ENCODE measurements around the gene DPH7.
"Not testable (repeated sequence)": the region's sequence is repeated elsewhere in the genome, so short reads cannot be mapped to it uniquely, and the experiment has no call there.

The DPH7 gene

DNA sequence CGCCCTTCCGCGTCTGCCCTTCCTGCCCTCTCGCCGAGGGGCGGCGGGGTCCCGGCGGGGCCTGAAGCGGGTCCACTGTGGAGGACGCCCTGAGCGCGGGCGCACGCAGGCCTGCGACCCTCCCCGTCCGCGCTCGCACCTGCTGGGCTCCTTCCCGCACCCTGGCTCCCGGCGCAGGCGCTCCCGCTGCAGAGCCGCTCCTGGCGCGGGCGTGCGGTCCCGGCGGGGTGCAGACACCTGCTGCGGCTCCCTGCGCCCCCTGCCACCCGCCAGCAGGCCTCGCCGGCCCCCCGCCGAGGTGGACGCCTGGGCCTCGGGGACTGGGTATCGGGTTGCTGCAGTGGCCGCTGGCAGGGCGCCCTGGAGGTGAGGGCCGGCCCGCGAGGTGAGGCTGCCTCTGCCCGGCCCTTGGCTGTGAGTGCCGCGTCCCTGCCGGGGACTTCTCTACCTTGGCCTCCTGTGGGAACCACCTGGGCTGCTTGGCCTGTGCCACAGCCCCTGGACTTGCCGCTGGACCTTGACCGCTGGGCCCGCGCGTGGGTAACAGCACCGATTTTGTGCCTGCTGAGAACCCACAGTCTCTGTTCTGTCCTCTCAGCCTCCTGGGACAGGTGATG, 27.4 kb upstream of the DPH7 start:
- no peak for DNase-seq (ENCODE audit: low read depth, low spot score)

DNA sequence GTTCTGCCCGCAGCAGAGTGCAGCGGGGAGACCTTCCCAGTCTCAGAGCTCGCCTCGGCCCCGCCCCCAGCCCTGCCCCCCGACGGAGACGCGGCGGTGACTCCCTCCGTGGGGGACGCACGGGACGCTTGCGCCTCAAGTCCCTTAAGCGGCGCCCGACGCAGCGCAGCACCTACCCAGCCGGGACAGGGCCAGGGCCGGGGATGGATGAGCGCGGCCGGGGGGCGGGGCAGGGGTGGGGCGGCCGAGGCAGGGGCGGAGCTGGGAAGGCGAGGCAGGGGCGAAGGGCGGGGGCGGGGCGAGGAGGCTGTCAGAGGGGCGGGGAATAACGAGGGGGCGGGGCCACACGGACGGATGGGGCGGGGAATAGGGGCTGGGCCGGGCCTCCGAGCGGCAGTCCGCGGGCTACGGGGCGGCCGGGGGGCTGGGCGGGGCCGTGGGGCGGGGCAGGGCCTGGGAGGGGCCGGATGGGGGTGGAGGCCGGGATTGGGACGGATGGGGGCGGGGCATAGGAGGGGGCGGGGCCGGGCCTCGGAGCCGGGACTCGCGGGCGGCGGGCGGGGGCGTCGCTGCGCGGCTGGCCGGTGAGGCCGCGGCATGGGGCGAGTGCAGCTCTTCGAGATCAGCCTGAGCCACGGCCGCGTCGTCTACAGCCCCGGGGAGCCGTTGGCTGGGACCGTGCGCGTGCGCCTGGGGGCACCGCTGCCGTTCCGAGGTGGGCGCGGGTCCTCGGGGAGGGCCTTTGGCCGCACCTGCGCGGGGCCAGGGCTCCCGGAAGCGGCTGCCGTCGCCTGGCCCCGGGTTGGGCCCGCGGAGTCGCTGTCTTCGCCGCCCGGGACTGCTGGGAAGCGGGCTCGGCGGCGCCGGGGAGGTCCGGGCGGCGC, 26.6 kb upstream of the DPH7 start, which contains the start of gene ARRDC1:
ARRDC1 (plus strand) TSS at position 566 of the 884 bp plus-strand sequence; CDS start at position 598, 32 bp downstream.
- DNase-seq (ENCODE audit: low read depth, low spot score), result no peak

DNA sequence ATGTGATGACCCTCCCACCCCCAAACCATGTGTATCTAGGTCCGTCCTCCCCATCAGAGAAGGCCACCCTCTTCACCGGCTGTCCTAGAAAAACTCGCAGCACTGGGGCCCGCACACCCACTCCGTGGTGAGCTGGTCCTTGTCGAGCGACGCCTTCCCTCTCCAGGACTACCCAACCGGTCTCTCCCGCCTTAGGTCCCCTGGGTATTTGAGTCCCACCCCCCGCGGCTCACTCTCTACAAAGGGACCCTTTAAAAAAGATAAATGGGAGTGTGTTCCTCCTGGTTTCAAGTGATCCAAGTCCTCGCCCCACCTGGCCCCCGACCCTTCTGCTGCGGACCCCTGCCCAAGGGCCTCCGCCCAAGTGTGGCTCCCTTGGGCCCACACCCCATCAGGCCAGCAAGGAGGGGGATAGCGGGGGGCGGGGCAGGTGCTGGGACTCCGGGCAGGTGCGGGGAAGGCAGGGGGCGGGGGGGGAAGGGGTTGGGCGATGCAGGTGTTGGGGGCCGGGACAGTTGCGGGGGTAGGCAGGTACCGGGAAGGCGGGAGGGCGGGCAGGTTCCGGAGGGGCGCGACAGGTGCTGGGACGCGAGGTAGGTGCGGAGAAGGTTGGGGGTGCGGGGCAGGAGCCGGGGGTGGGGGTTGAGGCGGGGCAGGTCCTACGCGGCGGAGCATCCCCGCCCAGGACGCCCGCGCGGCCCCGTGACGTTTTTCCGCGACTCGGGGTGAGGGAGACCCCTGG, 25.8 kb upstream of the DPH7 start:
- DNase-seq (ENCODE audit: low read depth, low spot score), result no peak

DNA sequence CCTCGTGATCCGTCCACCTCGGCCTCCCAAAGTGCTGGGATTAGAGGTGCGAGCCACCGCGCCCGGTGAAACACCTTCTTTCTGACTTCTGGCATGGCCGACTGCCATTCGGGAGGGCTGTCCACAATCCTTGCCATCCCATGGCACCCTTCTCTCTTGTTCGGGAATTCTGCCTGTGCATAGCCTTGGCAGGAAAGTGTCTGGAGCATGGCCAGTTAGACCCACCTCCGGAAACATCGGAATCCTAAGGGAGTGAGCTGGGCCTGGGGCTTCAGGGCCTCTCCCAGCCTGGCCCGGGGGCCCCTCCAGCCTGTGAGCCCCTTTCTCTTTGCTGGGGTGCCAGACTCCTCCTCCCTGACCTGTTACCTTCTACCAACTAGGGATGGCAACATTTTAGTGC, 25.2 kb upstream of the DPH7 start:
- DNase-seq (ENCODE audit: low read depth, low spot score), result no peak

DNA sequence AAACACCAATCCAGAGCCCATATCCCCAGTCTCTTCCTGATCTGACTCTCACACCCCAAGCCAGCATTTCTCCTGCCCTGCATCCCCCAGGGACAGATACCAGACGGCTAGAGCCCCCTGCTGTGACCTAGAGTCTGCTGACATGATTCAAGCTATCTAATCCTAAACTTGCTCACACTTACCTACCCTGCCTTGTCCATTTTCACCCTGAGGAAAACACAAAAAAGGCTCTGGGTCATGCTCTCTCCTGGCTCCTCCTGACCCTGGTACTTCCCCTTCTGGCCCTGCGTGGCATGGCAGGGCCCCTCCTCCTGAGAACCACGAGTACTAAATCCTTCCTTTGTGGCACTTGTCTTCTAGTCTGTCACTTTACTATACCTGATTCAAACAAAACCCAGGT, 23.9 kb upstream of the DPH7 start:
- DNase-seq (ENCODE audit: low read depth, low spot score), result no peak

DNA sequence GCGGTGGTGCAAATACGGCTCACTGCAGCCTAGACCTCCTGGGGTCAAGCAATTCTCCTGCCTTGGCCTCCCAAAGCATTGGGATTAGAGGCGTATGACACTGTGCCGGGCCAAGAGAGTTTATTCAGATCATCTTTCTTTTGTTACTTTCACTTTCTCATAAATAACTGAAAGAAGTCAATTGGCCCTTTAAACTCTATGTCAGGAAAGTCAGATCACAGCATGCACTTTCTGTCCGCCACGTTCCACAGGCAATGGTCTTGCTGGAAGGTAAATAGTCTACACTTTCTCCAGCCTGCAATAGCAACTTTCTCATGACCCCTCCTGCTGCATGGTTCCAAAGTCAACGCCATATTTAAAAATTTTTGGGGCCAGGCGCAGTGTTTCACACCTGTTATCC, 20.2 kb upstream of the DPH7 start:
- DNase-seq (ENCODE audit: low read depth, low spot score), result no peak

DNA sequence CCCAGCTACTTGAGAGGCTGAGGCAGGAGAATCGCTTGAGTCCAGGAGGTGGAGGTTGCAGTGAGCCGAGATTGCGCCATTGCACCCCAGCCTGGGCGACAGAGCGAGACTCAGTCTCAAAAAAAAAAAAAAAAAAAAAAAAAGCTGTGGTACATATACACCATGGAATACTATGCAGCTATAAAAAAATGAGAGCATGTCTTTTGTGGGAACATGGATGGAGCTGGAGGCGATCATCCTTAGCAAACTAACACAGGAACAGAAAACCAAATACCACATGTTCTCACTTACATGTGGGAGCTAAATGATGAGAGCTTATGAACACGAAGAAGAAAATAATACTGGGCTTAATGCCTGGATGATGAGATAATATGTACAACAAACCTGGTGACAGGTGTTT, 17.9 kb upstream of the DPH7 start:
- not testable (repeated sequence) for DNase-seq (ENCODE audit: low read depth, low spot score)

DNA sequence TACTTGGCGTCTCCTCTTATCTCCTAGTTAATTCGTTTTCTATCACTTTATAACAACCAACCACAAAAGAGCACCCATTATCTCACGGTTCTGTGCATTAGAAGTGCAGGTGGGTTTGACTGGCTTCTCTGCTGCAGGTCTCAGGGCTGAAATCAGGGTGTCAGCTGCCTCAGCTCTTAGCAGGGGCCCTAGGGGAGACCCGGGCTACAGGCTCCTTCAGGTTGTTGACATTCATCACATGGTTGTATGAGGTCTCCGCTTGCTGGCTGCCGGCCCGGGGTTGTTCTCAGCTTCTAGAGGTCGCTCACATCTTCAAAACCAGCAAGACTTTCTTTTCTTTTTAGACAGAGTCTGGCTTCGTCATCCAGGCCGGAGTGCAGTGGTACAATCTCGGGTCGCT, 14.5 kb upstream of the DPH7 start:
- DNase-seq (ENCODE audit: low read depth, low spot score), result no peak

DNA sequence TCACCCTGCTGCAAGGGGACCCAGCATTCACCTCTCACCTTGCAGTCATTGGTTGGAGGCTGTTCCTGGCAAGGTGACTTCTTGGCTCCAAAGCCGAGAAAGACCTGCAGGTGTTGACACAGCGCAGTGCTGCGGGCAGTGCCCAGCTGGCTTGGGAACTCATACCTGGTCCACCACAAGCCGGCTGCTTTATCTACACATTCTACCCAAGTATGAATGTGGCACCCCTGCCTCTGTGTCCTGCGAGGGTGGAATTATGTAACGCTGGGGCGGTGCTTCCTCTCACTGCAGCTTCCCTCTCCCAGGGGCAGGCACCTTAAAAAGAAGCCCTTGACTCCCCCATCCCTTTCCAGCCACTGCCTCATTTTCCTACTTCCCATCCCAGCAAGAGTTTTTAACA, 14.0 kb upstream of the DPH7 start:
- no peak for DNase-seq (ENCODE audit: low read depth, low spot score)

DNA sequence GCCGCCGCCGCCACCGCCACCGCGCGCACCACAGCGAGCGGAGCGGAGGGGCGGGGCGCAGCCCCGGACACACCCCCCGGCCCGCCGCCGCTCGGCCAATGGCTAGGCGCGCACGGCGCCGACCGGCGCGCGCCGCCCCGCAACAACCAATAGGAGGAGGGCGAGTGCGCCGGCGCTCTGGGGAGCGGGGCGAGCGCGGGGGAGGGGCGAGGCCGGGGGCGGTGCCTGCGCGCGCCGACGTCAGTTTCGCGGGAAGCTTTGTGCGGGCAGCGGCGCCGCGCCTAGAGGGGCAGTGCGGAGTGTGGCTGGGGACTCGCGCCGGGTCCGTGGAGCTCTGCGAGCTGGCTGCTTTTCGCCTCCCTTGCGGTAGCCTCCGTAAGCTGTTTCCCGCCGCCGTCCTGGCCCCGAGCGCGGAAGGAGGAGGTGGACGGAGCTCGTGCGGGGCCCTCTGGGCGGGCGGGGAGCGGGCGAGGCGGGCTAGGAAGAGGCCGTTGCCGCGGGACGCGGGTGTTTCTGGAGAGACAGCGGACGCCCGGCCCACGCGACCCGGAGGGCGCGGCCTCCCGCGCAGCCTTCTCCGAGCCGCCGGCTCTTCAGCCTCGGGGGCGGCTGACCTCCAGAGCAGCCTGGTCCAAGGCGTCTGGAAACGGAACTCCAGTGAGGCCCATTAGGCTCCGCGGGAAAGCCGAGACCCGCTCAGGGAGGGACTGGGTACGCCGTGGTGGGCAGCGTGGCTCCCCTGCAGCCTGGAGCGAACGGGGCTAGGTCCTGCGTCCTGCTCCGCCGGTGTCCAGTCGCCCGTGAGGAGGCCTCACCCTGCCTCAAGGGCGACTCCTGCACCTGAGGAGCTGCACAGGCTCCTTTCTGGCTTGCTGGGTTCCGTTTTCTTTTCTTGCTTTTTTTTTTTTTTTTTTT, 12.0 kb upstream of the DPH7 start, which contains the start of gene ZMYND19:
ZMYND19 (minus strand) TSS at position 44 of the 915 bp plus-strand sequence. CDS start 249 bp downstream, outside the sequence.
- no peak for DNase-seq (ENCODE audit: low read depth, low spot score)

DNA sequence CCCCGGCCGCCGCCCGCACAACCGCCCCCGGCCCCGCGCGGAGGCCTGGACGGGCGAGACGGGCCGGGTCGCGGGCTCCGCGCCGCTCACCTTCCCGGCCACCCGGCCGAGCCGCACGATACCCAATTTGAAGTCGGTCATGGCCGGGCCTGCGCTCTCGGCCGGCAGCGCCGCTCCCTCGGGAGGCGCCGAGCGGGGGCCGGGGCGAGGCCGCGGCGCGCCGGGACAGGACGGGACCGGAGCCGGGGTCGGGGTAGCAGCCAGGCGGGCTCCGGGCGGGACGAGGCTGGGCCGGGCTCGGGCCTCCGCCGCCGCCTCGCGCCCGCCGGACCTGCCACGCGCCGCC, 11.4 kb upstream of the DPH7 start:
- no peak for DNase-seq (ENCODE audit: low read depth, low spot score)

DNA sequence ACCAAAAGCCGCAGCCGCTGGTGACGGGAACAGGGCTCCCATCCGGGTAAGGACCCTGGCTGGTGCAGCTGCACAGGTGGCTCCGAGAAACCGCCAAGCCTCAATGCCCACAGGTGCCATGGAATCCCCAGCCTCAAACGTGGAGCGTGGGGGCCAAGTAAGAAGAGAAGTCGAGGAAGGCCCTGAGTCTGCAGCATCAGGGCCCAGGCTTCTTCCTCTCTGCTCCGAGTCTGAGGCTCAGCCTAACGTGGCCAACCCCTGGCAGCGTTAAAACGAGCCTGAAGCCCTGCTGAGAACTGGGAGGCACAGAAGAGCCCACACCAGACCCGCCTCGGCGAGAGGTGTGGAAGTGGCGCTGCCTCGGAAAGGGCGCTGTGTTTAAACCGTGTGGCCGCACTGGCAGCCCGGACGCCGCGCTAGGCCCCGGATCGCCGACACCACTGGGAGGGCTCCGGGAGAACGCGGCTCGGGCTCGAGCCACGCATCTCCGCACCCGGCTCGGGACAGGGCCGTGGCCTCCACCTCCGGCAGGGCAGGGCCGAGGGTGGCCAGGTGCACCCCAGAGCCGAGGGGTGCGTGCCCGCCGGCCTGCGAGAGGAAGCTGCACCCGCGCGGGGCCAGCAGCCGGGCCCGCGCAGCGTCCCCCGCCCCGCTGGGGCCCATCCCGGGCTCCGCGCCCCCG, 10.9 kb upstream of the DPH7 start:
- DNase-seq (ENCODE audit: low read depth, low spot score), result no peak

DNA sequence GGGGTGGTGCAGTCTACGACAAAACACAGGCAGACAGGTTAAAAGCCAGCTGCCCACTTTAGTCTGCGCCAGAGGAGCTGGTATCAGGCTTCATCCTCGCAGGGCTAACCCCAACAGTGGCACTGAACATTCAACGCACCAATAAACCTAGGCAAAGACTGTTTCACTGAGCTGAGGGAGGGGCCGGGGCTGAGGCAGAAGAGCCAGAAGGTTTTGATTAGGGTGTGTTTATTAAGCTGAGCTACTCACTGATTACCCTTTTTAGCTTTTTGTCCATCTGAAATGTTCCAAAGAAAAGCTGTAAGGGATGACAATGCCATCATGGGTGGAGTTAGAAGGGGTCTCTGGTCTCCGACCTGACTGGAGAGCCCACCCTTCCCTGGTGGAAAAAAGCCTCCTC, 10.2 kb upstream of the DPH7 start:
- no peak for DNase-seq (ENCODE audit: low read depth, low spot score)

DNA sequence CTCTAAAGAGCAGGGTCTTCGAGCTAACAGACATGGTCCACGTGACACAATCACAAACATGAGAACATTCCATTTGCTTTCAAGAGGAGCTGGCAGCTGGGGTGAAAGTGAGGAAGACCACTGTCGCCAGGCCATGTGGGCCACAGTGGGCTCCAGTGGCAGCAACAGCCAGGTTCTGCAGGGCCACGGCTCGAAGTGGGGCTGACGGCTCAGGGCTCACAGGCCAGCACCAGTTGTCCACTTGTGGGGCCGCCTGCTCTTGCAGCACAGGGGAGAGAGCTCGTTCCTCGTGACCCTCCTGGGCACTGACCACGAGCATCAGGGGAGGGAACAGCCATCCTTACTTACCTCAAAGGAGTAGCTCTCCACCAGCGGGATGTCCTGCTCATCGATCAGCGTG, 9.6 kb upstream of the DPH7 start:
- no peak for DNase-seq (ENCODE audit: low read depth, low spot score)

DNA sequence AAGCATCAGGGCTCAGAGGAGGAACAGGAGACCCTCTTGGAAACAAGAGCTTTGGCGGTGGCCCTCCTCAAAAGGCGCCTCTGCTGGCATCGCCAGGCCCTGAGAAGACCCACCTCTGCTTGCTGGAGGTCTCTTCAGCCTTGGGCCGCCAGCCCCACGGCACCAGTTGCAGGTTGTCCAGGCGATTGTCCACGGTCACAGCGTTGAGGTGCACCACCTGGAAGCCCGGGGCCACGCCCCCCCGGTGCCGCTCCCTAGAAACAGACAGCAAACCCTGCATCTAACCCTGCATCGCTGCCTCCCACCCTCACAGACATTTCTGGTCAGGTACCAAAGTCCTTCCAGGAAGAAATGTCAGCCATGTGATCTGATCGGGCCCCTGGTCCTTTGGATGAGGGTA, 8.1 kb upstream of the DPH7 start:
- no peak for DNase-seq (ENCODE audit: low read depth, low spot score)

DNA sequence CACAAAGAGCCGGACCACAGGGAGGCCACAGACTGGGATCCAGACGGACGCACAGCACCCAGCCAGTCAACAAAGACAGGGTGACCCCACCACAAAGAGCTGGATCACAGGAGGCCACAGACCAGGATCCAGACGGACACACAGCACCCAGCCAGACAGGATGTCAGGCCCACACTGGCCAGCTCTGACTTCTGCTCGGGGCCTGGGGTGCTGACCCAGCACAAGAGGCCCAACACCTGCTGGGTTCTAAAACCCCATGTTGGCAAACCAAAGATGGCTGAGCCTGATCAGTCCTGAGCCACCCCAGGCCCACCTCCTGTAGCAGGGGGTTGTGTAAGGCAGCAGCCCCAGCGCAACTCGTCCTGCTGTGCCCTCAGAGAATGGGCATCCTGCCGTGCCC, 5.2 kb upstream of the DPH7 start:
- no peak for DNase-seq (ENCODE audit: low read depth, low spot score)

DNA sequence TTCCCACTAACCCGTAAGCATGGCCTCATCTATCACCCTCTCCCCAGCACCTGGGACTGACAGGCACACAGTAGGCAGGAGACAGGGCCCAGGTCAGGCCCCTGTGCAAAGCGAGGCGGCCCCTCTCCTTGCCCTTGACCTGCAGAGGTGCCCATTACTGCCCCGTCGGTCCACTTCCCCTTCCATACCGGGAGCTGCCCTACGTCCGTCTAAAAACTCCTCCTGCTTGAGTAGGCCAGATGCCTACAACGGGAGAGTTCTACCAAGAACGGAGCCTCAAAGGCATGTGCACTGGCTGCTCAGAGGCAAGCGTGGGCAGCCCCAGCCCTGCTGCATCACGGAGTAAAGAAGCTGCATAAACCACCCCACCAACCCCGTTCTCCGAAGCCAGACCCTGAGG, 4.6 kb upstream of the DPH7 start:
- no peak for DNase-seq (ENCODE audit: low read depth, low spot score)

DNA sequence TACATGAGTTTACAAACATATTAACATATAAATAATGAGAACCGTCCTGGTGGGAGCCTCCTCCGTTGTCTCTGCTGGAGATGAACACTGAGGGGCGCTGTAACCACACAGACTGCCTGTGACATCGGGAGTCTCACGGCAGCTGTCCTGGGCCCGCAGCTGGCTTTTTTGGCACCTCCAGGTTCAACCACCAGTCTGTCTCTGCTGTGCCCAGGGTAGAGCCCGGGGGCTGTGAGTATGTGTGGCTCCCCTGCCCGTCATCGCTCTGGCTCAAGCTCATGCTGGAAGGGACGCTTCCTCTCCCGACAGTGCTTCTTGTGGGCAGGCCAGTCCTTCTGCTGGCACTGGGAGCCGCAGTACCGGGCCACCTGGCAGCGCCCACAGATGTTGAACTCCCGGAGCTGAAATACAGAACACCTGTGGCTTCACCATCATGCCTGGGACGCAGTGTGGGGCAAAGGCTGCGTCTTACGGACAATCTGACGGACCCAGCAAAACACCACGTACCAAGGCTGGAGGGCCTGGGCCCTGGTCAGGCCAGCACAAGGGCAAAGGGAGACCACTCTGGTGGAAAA, 3.6 kb upstream of the DPH7 start:
- DNase-seq (ENCODE audit: low read depth, low spot score), result no peak

DNA sequence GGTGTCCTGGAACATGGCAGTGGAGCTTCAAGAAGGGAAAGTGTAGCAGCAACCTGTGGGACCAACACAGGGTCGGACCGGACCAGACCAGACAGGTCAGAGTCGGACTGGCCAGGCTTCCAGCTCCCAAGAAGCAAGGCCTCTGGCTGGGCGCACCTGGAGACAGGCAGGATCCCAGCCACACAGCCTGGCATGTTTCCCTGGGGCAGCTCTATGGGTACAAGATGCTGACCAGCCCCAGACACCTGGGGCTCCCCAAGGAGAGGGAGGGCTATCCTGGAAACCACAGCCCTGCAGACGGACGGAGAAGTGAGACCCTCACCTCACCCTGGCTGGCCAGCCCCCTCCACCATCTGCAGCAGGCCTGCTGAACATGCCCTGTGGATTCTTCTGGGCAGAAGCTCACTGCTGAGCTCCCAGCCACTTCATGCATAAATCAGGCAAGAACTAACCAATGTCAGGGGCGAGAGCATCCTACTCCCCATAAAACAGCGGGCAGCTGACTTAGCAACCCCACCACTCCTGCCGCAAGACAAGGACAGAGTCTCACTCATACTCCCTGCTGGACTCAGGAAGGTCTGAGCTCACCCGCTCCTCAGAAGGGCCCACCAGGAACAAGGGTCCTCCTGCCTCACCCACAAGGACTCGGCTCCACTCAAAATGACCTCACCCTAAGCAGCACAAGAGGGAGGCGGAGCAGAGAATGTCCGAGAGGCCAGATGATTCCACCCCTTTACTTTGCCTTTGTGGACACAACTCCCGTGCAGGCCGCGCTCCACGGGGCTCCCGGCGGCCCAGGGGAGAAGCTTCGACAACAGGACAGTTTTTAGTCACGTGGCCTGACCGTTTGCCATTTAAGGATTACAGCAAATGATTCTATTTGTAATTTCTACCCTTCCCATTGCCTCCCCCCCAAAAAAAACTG, 2.9 kb upstream of the DPH7 start:
- DNase-seq (ENCODE audit: low read depth, low spot score), result no peak

All from brain pericyte (primary cell).